Peyer's patch (tissue), 4 donors: ENCODE results near the gene COX18. TPM values are rescaled to one million over a fixed set of nuclear protein-coding genes. Genes with fewer than 3 reads are reported as not detected.

Experiments
- DNase-seq, 3 donors: peaks; one replicate each; pipeline ENCODE4 v3.0.0-alpha.2; 2017 to 2019
- H3K27ac ChIP-seq, 4 donors: fragments of 200-600 bp; sonication (generic); one replicate each; pipeline ENCODE4 v1.5.1; 2016 to 2019
- H3K27me3 ChIP-seq, 2 donors: fragments of 200-600 bp; sonication (generic); one replicate each; pipeline ENCODE4 v1.5.1; 2019
- H3K36me3 ChIP-seq, 3 donors: fragments of 200-600 bp; sonication (generic); one replicate each; pipeline ENCODE4 v1.5.1; 2016 to 2019
- H3K4me1 ChIP-seq, 4 donors: fragments of 200-600 bp; sonication (generic); one replicate each; pipeline ENCODE4 v1.5.1; 2016 to 2019
- H3K4me3 ChIP-seq, 4 donors: fragments of 200-600 bp; sonication (generic); 1 replicate in 3 of 4; 2 replicates in 1 of 4; pipeline ENCODE4 v1.5.1; 2016 to 2019; ENCODE audit warnings: mild to moderate bottlenecking in 1 of 4
- H3K9me3 ChIP-seq, 4 donors: fragments of 200-600 bp; sonication (generic); one replicate each; pipeline ENCODE4 v1.5.1; 2016 to 2019; ENCODE audit warnings: mild to moderate bottlenecking in 1 of 4
- POLR2A ChIP-seq, 2 donors: fragments of 450-650 bp; IDR thresholded peaks; one replicate each; pipeline ENCODE4 v1.5.1; 2017; ENCODE audit warnings: antibody characterized with exemption in 2 of 2, mild to moderate bottlenecking in 2 of 2, moderate library complexity in 2 of 2
- total RNA-seq, 4 donors: library from RNA; depleted of rRNA; stranded (reverse); fragments of >200 nt; gene quantifications; one replicate each; pipeline ENCODE4 v1.1.0, GENCODE V29; 2016
- TF ChIP-seq, protein P1 (sequence below), 6 experiments: fragments of 450-650 bp in 4 of 6; fragments of 200-600 bp in 2 of 6; sonication (generic) in 1 of 6; IDR thresholded peaks; one replicate each; pipeline ENCODE4 v1.5.1; 2017 to 2019; ENCODE audit warnings: antibody characterized with exemption in 6 of 6, mild to moderate bottlenecking in 3 of 6, moderate library complexity in 1 of 6

Gene COX18
- total RNA-seq, 4 donors from 2014 or later: 8.8 to 14.9 (median 10.7) TPM

GRCh38 chr4:73053974-73054480, 15.5 kb downstream of the COX18 start:
- Histone ChIP-seq H3K4me1 (no peaks in the 10 kb centered on the region), H3K36me3 (peaks cover 0 to 46% (median 0%) of the 10 kb centered on the region in 3 donors), H3K4me3 (no peak overlapping the region), H3K9me3 (no peaks in the 10 kb centered on the region), H3K27ac (no peak overlapping the region), H3K27me3 (no peaks in the 10 kb centered on the region)
- TF ChIP-seq POLR2A (IDR thresholded peaks at IDR 0.05): no peak
- TF ChIP-seq, protein P1, sequence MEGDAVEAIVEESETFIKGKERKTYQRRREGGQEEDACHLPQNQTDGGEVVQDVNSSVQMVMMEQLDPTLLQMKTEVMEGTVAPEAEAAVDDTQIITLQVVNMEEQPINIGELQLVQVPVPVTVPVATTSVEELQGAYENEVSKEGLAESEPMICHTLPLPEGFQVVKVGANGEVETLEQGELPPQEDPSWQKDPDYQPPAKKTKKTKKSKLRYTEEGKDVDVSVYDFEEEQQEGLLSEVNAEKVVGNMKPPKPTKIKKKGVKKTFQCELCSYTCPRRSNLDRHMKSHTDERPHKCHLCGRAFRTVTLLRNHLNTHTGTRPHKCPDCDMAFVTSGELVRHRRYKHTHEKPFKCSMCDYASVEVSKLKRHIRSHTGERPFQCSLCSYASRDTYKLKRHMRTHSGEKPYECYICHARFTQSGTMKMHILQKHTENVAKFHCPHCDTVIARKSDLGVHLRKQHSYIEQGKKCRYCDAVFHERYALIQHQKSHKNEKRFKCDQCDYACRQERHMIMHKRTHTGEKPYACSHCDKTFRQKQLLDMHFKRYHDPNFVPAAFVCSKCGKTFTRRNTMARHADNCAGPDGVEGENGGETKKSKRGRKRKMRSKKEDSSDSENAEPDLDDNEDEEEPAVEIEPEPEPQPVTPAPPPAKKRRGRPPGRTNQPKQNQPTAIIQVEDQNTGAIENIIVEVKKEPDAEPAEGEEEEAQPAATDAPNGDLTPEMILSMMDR (IDR thresholded peaks at IDR 0.05): no peak
- DNase-seq: no peak

DNA sequence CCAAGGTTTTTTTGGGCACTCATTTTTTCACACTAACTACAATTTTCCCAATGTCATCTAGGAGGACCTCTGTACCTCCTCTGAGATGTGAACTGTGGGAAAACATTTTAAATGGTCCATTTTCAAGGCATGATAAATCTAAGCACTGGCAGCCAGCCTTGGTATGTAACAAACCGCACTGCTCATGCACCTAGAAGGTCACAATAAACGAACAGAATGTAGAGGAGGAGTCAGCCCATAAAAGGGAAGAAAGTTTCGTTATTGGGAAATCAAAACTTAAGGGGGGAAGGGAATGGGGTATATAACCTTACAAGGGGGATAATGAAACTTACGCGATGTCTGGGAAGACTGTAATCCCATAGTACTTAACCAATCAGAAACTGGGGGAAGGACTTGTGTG, 16.4 kb downstream of the COX18 start:
- Histone ChIP-seq H3K4me1 (no peaks in the 10 kb centered on the region), H3K4me3 (no peak overlapping the region), H3K9me3 (no peaks in the 10 kb centered on the region), H3K36me3 (peaks cover 0 to 37% (median 0%) of the 10 kb centered on the region in 3 donors), H3K27ac (no peak overlapping the region), H3K27me3 (no peaks in the 10 kb centered on the region)
- no peak for TF ChIP-seq POLR2A (IDR thresholded peaks at IDR 0.05)
- TF ChIP-seq, protein P1 (IDR thresholded peaks at IDR 0.05): no peak
- no peak for DNase-seq

- no peak for DNase-seq
- Histone ChIP-seq H3K4me3 (no peak overlapping the region), H3K27me3 (no peaks in the 10 kb centered on the region), H3K27ac (no peak overlapping the region), H3K9me3 (no peaks in the 10 kb centered on the region), H3K4me1 (no peaks in the 10 kb centered on the region), H3K36me3 (peaks cover 0 to 22% (median 0%) of the 10 kb centered on the region in 3 donors)
- TF ChIP-seq POLR2A (IDR thresholded peaks at IDR 0.05): no peak
- TF ChIP-seq, protein P1 (IDR thresholded peaks at IDR 0.05): no peak
Observed at GRCh38 chr4:73051625-73052024, 17.9 kb downstream of the COX18 start.

DNA sequence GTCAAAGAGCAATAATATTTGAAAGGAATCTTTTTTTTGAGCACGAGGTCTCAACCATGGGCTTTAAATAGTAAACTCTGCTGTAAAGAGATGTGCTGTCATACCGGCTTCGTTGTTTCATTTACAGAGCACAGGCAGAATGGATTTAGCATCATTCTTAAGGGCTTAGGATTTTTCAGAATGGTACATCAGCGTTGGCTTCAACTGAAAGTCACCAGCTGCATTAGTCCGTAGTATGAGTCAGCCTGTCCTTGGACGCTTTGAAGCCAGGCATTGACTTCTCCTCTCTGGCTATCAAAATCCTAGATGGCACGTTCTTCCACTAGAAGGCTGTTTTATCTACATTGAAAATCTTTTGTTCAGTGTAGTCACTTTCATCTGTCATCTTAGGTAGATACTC, 23.6 kb downstream of the COX18 start:
- Histone ChIP-seq H3K4me3 (no peak overlapping the region), H3K27ac (no peak overlapping the region), H3K27me3 (no peaks in the 10 kb centered on the region), H3K9me3 (no peaks in the 10 kb centered on the region), H3K4me1 (no peaks in the 10 kb centered on the region), H3K36me3 (no peaks in the 10 kb centered on the region)
- DNase-seq: no peak
- TF ChIP-seq POLR2A (IDR thresholded peaks at IDR 0.05): no peak
- TF ChIP-seq, protein P1 (IDR thresholded peaks at IDR 0.05): no peak

DNA sequence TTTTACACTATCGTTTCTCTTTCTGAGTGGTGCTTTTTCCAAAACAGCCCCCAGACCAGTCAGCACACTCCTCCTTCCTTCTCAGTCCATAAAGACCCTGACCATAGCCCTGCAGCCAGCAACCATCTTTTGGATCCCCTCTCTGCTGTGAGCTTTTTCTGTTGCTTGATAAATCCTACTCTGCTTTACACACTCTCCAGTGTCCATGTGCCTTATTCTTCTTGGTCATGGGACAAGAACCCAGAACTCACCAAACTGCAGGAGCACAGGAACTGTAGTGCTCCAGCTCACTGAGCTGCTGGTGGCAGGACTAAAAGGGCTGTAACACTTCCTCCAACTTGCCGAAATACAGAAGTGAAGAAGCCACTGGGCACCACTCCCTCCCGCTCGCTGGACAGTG, 32.5 kb downstream of the COX18 start:
- Histone ChIP-seq H3K36me3 (no peaks in the 10 kb centered on the region), H3K4me1 (no peaks in the 10 kb centered on the region), H3K9me3 (peaks cover 0 to 3% (median 0%) of the 10 kb centered on the region in 4 donors), H3K27me3 (no peaks in the 10 kb centered on the region), H3K4me3 (no peak overlapping the region), H3K27ac (no peak overlapping the region)
- TF ChIP-seq, protein P1 (IDR thresholded peaks at IDR 0.05): no peak
- TF ChIP-seq POLR2A (IDR thresholded peaks at IDR 0.05): no peak
- DNase-seq: no peak

DNA sequence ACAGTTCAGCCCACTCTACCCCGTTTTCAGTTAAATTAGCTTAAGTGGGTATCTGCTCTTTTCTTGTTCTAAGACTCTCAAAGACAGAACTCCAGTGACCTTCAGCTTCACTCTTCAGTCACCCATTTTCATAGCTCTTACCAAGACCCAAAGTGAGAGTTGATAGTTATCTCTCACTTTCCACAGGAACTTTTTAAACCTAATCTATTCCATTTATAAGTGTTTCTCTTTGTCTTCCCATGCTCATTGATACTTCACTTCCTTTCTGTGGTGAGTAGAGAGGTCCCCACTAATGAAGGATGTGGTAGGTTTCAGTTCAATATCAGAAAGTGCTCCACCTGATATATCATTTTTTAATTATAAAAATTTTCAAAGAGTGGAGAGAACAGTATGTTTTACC, 33.4 kb downstream of the COX18 start:
- no peaks in the 10 kb centered on the region for H3K27me3 ChIP-seq
- no peak overlapping the region for H3K27ac ChIP-seq
- H3K4me1 ChIP-seq: no peaks in the 10 kb centered on the region
- H3K4me3 ChIP-seq: no peak overlapping the region
- peaks cover 0 to 3% (median 0%) of the 10 kb centered on the region in 4 donors for H3K9me3 ChIP-seq
- H3K36me3 ChIP-seq: no peaks in the 10 kb centered on the region
- no peak for TF ChIP-seq POLR2A (IDR thresholded peaks at IDR 0.05)
- TF ChIP-seq, protein P1 (IDR thresholded peaks at IDR 0.05): no peak
- no peak for DNase-seq
